ENCODE results near the gene TBC1D9B.

GRCh38 chr5:179839328-179840256 lies 68.1 kb downstream of the TBC1D9B start:
- no peak for TF ChIP-seq CTCF (IDR thresholded peaks at IDR 0.05; ENCODE audit: low read depth, low read length, poor library complexity, severe bottlenecking)
- TF ChIP-seq EZH2phosphoT487 (IDR thresholded peaks at IDR 0.05; ENCODE audit: borderline replicate concordance, low read length): no peak

Data from DOHH2 (cell line).